Left lung (tissue), 10 donors: Measurements from ENCODE around the gene SCIN. TPM values are rescaled to one million over a fixed set of nuclear protein-coding genes. Genes with fewer than 3 reads are reported as not detected.

ENCODE experiments used
- ATAC-seq: fragments of 200-7000 bp; cut with Tn5 transposase; one replicate; pipeline ENCODE4 v1.9.1; 2020; ENCODE audit warnings: moderate library complexity
- DNase-seq, 4 donors: peaks; one replicate each; pipeline ENCODE4 v3.0.0-alpha.2; 2013 to 2020
- H3K27ac ChIP-seq, 2 donors: fragments of 200-600 bp; sonication (generic) in 1 of 2; one replicate each; pipeline versions ENCODE4 v1.5.0 to v1.8.0; 2020 to 2021
- H3K27me3 ChIP-seq, 2 donors: fragments of 200-600 bp; sonication (generic) in 1 of 2; one replicate each; pipeline versions ENCODE4 v1.5.0 to v1.8.0; 2020 to 2021
- H3K36me3 ChIP-seq, 2 donors: fragments of 200-600 bp; sonication (generic) in 1 of 2; one replicate each; pipeline versions ENCODE4 v1.5.0 to v1.8.0; 2020 to 2021
- H3K4me1 ChIP-seq, 2 donors: fragments of 200-600 bp; one replicate each; pipeline ENCODE4 v1.8.0; 2021
- H3K4me3 ChIP-seq, 2 donors: fragments of 200-600 bp; sonication (generic) in 1 of 2; one replicate each; pipeline versions ENCODE4 v1.5.0 to v1.8.0; 2020 to 2021; ENCODE audit warnings: mild to moderate bottlenecking in 1 of 2
- H3K9me3 ChIP-seq, 2 donors: fragments of 200-600 bp; sonication (generic) in 1 of 2; one replicate each; pipeline versions ENCODE4 v1.5.0 to v1.8.0; 2020 to 2021
- intact Hi-C, 2 donors: fragments of 100-400 bp; cut with DNase I; formaldehyde crosslinking; loops; one replicate each; pipeline versions ENCODE4 v1.11.2 to v1.14.2; 2022
- polyA plus RNA-seq, 6 donors: library from polyadenylated mRNA; unstranded; fragments of 120-200 nt; gene quantifications; one replicate each; pipeline ENCODE4 v1.2.1, GENCODE V29; 2013; ENCODE audit not compliant: insufficient read length in 6 of 6
- total RNA-seq, 2 donors: library from RNA; stranded (reverse); fragmentation: NEBNext Ultra II Directional; extraction: Animal tissue kit (Norgen Biotek cat#: 25700); gene quantifications; one replicate each; pipeline ENCODE4 v1.2.1, GENCODE V29; 2021
- TF ChIP-seq, protein P1 (sequence below), 2 donors: fragments of 200-600 bp; sonication (generic) in 1 of 2; IDR thresholded peaks; one replicate each; pipeline versions ENCODE4 v1.5.0 to v1.8.0; 2021; ENCODE audit warnings: antibody characterized with exemption in 2 of 2
- donor health status: DM: no; HTN: yes; CAD: no.
- donor health status: DM: no; HTN: no; CAD: no.

The SCIN gene
- total and polyA plus RNA-seq, 8 donors, result 3.4 to 13.5 (median 8.0) TPM

DNA sequence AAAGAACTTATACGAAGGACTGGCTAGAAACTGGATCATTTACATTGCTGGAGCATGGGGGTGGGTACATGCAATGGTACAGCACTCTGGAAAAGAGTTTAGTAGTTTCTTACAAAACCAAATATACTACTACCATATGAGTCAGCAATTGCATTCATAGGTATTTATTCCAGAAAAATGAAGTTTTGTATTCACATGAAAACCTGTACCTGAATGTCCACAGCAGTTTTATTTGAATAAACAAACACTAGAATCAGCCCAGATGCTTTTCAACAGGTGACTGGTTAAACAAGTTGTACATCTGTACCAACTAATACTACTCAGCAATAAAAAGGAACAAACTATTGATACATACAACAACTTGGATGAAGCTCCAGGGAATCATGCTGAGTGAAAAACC is 3.4 kb downstream of the SCIN start:
- Histone ChIP-seq H3K36me3 (no peaks in the 10 kb centered on the region), H3K4me1 (peaks cover 0 to 20% of the 10 kb centered on the region in 2 donors), H3K4me3 (no peak overlapping the region), H3K27me3 (peaks cover 21 to 33% of the 10 kb centered on the region in 2 donors), H3K27ac (no peak overlapping the region), H3K9me3 (no peaks in the 10 kb centered on the region)
- intact Hi-C loops, result no loop called here
- ATAC-seq, result no peak
- no peak for DNase-seq
- TF ChIP-seq, protein P1, sequence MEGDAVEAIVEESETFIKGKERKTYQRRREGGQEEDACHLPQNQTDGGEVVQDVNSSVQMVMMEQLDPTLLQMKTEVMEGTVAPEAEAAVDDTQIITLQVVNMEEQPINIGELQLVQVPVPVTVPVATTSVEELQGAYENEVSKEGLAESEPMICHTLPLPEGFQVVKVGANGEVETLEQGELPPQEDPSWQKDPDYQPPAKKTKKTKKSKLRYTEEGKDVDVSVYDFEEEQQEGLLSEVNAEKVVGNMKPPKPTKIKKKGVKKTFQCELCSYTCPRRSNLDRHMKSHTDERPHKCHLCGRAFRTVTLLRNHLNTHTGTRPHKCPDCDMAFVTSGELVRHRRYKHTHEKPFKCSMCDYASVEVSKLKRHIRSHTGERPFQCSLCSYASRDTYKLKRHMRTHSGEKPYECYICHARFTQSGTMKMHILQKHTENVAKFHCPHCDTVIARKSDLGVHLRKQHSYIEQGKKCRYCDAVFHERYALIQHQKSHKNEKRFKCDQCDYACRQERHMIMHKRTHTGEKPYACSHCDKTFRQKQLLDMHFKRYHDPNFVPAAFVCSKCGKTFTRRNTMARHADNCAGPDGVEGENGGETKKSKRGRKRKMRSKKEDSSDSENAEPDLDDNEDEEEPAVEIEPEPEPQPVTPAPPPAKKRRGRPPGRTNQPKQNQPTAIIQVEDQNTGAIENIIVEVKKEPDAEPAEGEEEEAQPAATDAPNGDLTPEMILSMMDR (IDR thresholded peaks at IDR 0.05), result no peak

DNA sequence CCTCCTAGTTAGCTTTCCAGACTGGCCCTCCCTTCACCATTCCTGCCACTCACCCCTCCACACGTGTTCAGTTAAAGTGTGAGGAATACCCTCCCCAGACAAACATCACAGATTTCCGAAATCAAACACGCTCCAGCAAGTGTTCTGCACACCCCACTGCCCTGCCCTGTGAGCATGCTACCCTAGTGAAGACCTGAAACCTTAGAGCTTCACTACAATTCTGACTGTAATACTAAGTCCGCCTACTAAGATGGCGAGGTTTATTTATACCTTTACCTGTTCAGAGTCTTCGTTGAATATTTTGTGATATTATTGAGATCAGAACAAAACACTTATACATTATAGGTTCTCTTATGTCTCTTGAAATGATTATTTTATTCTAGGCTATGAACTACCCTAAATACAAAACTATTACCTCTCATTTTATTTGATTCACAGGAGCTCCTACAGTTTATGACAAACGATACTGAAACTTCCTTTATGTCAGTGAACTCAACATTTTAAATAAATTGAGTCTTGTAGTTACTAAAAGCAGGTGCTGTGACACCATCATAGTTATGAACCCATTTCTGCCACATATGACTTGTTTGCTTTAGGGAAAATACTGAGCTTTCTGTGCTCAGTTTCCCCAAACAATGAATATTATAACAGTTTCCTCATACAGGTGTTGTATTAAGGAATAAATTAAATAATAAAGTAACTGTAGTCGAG is 8.6 kb downstream of the SCIN start:
- H3K9me3 ChIP-seq, result no peaks in the 10 kb centered on the region
- intact Hi-C loops, result no loop called here
- no peak overlapping the region for H3K27ac ChIP-seq
- ATAC-seq (no peak), DNase-seq (no peak)
- no peaks in the 10 kb centered on the region for H3K36me3 ChIP-seq
- TF ChIP-seq, protein P1 (IDR thresholded peaks at IDR 0.05), result no peak
- no peak overlapping the region for H3K4me3 ChIP-seq
- no peaks in the 10 kb centered on the region for H3K27me3 ChIP-seq
- peaks cover 0 to 13% of the 10 kb centered on the region in 2 donors for H3K4me1 ChIP-seq

DNA sequence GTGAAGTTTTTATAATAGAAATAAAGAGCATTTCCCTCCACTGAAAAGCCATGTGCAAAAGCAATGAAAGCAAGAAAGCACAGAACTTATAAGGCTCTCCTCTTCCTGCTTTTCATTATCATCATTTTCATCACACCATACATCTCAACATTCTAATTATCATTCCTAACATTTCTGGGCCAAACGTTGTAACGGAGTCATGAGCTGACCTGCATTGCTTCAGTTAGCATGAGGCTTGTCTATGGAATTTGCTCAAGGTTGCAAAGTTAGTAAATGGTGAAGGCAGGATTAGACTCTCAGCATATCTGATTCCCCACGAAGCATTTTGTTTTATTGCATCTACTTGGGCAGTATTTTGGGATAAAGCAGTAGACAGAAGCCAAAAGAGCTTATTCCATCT is 11.4 kb downstream of the SCIN start:
- Histone ChIP-seq H3K4me1 (peaks cover 0 to 23% of the 10 kb centered on the region in 2 donors), H3K27me3 (no peaks in the 10 kb centered on the region), H3K27ac (no peak overlapping the region), H3K4me3 (no peak overlapping the region), H3K9me3 (no peaks in the 10 kb centered on the region), H3K36me3 (no peaks in the 10 kb centered on the region)
- TF ChIP-seq, protein P1 (IDR thresholded peaks at IDR 0.05), result no peak
- intact Hi-C loops, result no loop called here
- ATAC-seq (no peak), DNase-seq (no peak)

DNA sequence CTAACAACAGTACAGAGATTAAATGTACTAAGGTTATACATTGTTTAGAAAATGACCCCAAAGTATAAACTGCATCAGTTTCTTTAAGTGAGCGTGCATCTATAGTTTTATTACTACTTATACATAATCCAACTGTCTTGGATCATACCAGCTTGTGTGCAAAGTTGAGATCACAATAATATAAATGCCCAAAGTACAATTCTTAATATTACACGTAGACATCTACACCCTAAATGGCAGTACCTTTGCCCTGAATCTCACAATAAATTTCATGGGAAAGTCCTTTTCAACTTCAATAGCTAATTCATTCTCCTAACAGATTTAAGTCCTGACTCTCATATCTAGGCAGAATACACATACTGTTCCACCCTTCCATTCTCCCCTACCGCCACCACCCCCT is 11.8 kb downstream of the SCIN start:
- TF ChIP-seq, protein P1 (IDR thresholded peaks at IDR 0.05), result no peak
- intact Hi-C loops, result no loop called here
- no peak overlapping the region for H3K27ac ChIP-seq

DNA sequence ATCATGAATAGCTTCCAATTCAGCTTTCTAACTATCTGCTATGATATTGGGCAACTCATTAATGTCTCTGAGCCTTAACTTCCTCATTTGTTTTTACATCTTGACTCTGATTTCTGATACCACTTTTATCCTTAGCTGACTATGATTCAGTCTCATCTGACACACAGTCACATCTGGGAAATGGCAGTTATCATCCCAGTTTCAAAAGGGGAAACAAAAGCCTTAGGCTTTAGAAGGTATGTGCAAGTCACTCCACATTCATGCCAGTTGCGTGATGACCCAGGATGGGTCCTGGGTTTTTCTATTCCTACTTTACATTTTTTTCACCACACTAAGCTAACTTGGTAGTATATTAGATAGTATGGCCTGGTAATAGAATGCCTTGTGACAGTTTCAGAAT is 12.7 kb downstream of the SCIN start:
- peak; percentile 49 for ATAC-seq

More for the DNA sequence above, 11.8 kb downstream of the SCIN start:
- no peaks in the 10 kb centered on the region for H3K36me3 ChIP-seq
- no peaks in the 10 kb centered on the region for H3K9me3 ChIP-seq
- ATAC-seq, result no peak
- DNase-seq, result no peak
- H3K27me3 ChIP-seq, result no peaks in the 10 kb centered on the region
- H3K4me3 ChIP-seq, result no peak overlapping the region
- H3K4me1 ChIP-seq, result peaks cover 0 to 23% of the 10 kb centered on the region in 2 donors

More for the DNA sequence above, 12.7 kb downstream of the SCIN start:
- H3K4me3 ChIP-seq, result no peak overlapping the region
- no peaks in the 10 kb centered on the region for H3K27me3 ChIP-seq
- peaks cover 0 to 23% of the 10 kb centered on the region in 2 donors for H3K4me1 ChIP-seq
- DNase-seq, result no peak
- no peaks in the 10 kb centered on the region for H3K36me3 ChIP-seq
- TF ChIP-seq, protein P1 (IDR thresholded peaks at IDR 0.05), result no peak
- no peak overlapping the region for H3K27ac ChIP-seq
- no peaks in the 10 kb centered on the region for H3K9me3 ChIP-seq
- intact Hi-C loops, result no loop called here
